H9 (cell line): ENCODE data around the gene TTN. TPM values are rescaled to one million over a fixed set of nuclear protein-coding genes. Genes with fewer than 3 reads are reported as not detected.

Experiments
- DNase-seq: peaks from one replicate; pipeline ENCODE4 v3.0.0-alpha.2; 2017
- H2AFZ ChIP-seq: one replicate; pipeline ENCODE4 v1.6.1; 2013; ENCODE audit warnings: mild to moderate bottlenecking, low read length, control low read depth, moderate library complexity
- H2AK5ac ChIP-seq: 2 replicates; pipeline ENCODE4 v1.6.1; 2013; ENCODE audit warnings: low read length, control low read depth, mixed read lengths; ENCODE audit not compliant: insufficient read length
- H2BK120ac ChIP-seq: one replicate; pipeline ENCODE4 v1.6.1; 2013; ENCODE audit warnings: low read depth, mild to moderate bottlenecking, low read length, control low read depth, inconsistent platforms; ENCODE audit not compliant: poor library complexity, severe bottlenecking
- H2BK12ac ChIP-seq: 2 replicates; pipeline ENCODE4 v1.6.1; 2013; ENCODE audit warnings: low read length, control low read depth, mixed read lengths, low read depth; ENCODE audit not compliant: insufficient read length
- H2BK15ac ChIP-seq: 2 replicates; pipeline ENCODE4 v1.6.1; 2013; ENCODE audit warnings: low read depth, low read length, control low read depth
- H2BK20ac ChIP-seq: one replicate; pipeline ENCODE4 v1.6.1; 2013; ENCODE audit warnings: low read depth, mild to moderate bottlenecking, low read length, control low read depth, inconsistent platforms; ENCODE audit not compliant: poor library complexity, severe bottlenecking
- H2BK5ac ChIP-seq: 2 replicates; pipeline ENCODE4 v1.6.1; 2013; ENCODE audit warnings: low read length, control low read depth, mixed read lengths; ENCODE audit not compliant: insufficient read length
- H3K14ac ChIP-seq: 2 replicates; pipeline ENCODE4 v1.6.1; 2013; ENCODE audit warnings: low read length, control low read depth; ENCODE audit not compliant: insufficient read depth
- H3K18ac ChIP-seq: 2 replicates; pipeline ENCODE4 v1.6.1; 2013; ENCODE audit warnings: low read depth, mild to moderate bottlenecking, mixed read lengths, low read length, control low read depth; ENCODE audit not compliant: insufficient read length
- H3K23ac ChIP-seq: 2 replicates; pipeline ENCODE4 v1.6.1; 2013; ENCODE audit warnings: low read length, control low read depth, mixed read lengths, low read depth; ENCODE audit not compliant: insufficient read length
- H3K23me2 ChIP-seq: 2 replicates; pipeline ENCODE4 v1.6.1; 2013; ENCODE audit warnings: low read depth, mild to moderate bottlenecking, mixed read lengths, low read length, control low read depth; ENCODE audit not compliant: insufficient read length, poor library complexity, severe bottlenecking
- H3K27ac ChIP-seq: 2 replicates; pipeline ENCODE4 v1.5.1; 2013; ENCODE audit warnings: low read length, control low read depth, mixed read lengths, low read depth; ENCODE audit not compliant: insufficient read length
- H3K27me3 ChIP-seq: 2 replicates; pipeline ENCODE4 v1.6.1; 2013; ENCODE audit warnings: low read length, control low read depth, inconsistent platforms; ENCODE audit not compliant: insufficient read depth
- H3K4ac ChIP-seq: 2 replicates; pipeline ENCODE4 v1.6.1; 2013; ENCODE audit warnings: low read depth, mild to moderate bottlenecking, control low read depth, inconsistent platforms, low read length, moderate library complexity
- H3K4me1 ChIP-seq: 2 replicates; pipeline ENCODE4 v1.6.1; 2013; ENCODE audit warnings: low read length, control low read depth, inconsistent platforms; ENCODE audit not compliant: insufficient read depth
- H3K4me2 ChIP-seq: 2 replicates; pipeline ENCODE4 v1.6.1; 2013; ENCODE audit warnings: low read length, control low read depth, mixed read lengths; ENCODE audit not compliant: insufficient read length, insufficient read depth
- H3K56ac ChIP-seq: 2 replicates; pipeline ENCODE4 v1.6.1; 2013; ENCODE audit warnings: low read depth, mild to moderate bottlenecking, mixed read lengths, low read length, control low read depth; ENCODE audit not compliant: insufficient read length
- H3K79me1 ChIP-seq: 2 replicates; pipeline ENCODE4 v1.6.1; 2013; ENCODE audit warnings: low read depth, mild to moderate bottlenecking, moderate library complexity, low read length, control low read depth, inconsistent platforms; ENCODE audit not compliant: insufficient read depth, poor library complexity, severe bottlenecking
- H3K79me2 ChIP-seq: 2 replicates; pipeline ENCODE4 v1.6.1; 2013; ENCODE audit warnings: low read length, control low read depth, inconsistent platforms; ENCODE audit not compliant: insufficient read depth
- H3K9ac ChIP-seq: 2 replicates; pipeline ENCODE4 v1.6.1; 2013; ENCODE audit warnings: low read length, control low read depth, mixed read lengths; ENCODE audit not compliant: insufficient read length; ENCODE audit errors: extremely low read depth
- H3K9me3 ChIP-seq: one replicate; pipeline ENCODE4 v1.6.1; 2013; ENCODE audit warnings: low read depth, low read length, inconsistent platforms; ENCODE audit not compliant: control insufficient read depth
- H3T11ph ChIP-seq: one replicate; pipeline ENCODE4 v1.6.1; 2013; ENCODE audit warnings: mild to moderate bottlenecking, low read length, control low read depth, inconsistent platforms
- H4K20me1 ChIP-seq: one replicate; pipeline ENCODE4 v1.6.1; 2013; ENCODE audit not compliant: control insufficient read depth, insufficient read length, insufficient read depth
- H4K5ac ChIP-seq: 2 replicates; pipeline ENCODE4 v1.6.1; 2013; ENCODE audit warnings: low read depth, mild to moderate bottlenecking, mixed read lengths, low read length, control low read depth; ENCODE audit not compliant: insufficient read length
- H4K8ac ChIP-seq: replicated peaks from 2 replicates; pipeline ENCODE4 v1.6.1; 2013; ENCODE audit warnings: low read length, control low read depth, mixed read lengths, low read depth; ENCODE audit not compliant: insufficient read length
- H4K91ac ChIP-seq: 2 replicates; pipeline ENCODE4 v1.6.1; 2013; ENCODE audit warnings: low read depth, mild to moderate bottlenecking, moderate library complexity, mixed read lengths, low read length, control low read depth; ENCODE audit not compliant: insufficient read length
- H3K27ac Mint-ChIP-seq, 3 experiments: 2 replicates in 2 of 3; 3 replicates in 1 of 3; pipeline ENCODE4 v1.8.0; 2020 to 2021; ENCODE audit warnings: mixed read lengths in 3 of 3, mild to moderate bottlenecking in 1 of 3, moderate library complexity in 1 of 3
- H3K27me3 Mint-ChIP-seq: 2 replicates; pipeline ENCODE4 v1.8.0; 2021; ENCODE audit warnings: low read depth, mild to moderate bottlenecking, moderate library complexity, mixed read lengths
- H3K36me3 Mint-ChIP-seq, 3 experiments: 2 replicates in 2 of 3; 3 replicates in 1 of 3; pipeline ENCODE4 v1.8.0; 2020 to 2021; ENCODE audit warnings: low read depth in 3 of 3, mixed read lengths in 3 of 3; ENCODE audit not compliant: insufficient read depth in 1 of 3
- H3K4me1 Mint-ChIP-seq, 2 experiments: 2 replicates each; pipeline ENCODE4 v1.8.0; 2020; ENCODE audit warnings: mixed read lengths in 2 of 2
- H3K4me3 Mint-ChIP-seq, 2 experiments: 2 replicates in 1 of 2; 3 replicates in 1 of 2; pipeline ENCODE4 v1.8.0; 2020 to 2021; ENCODE audit warnings: mild to moderate bottlenecking in 2 of 2, mixed read lengths in 2 of 2, moderate library complexity in 1 of 2
- H3K9me3 Mint-ChIP-seq, 2 experiments: 2 replicates in 1 of 2; 3 replicates in 1 of 2; pipeline ENCODE4 v1.8.0; 2020; ENCODE audit warnings: mild to moderate bottlenecking in 2 of 2, mixed read lengths in 2 of 2, moderate library complexity in 1 of 2
- WGBS: extraction: QIAGEN DNeasy Blood & Tissue Kit; methylation state at CpG from one replicate; pipeline ENCODE4 v1.1.7; 2013; ENCODE audit warnings: missing lambda C conversion rate, low lambda C conversion rate, mixed read lengths; ENCODE audit not compliant: insufficient read length; ENCODE audit errors: extremely low coverage; 5-methylcytosine and 5-hydroxymethylcytosine counted together
- total RNA-seq: library from RNA; stranded (reverse); gene quantifications from 2 replicates; pipeline ENCODE4 v1.2.1, GENCODE V29; 2021
- TF ChIP-seq, protein P1 (sequence below): fragments of 200-600 bp; sonication (generic); conservative IDR thresholded peaks from 3 replicates; pipeline ENCODE4 v1.8.0; 2021; ENCODE audit warnings: antibody characterized with exemption, mild to moderate bottlenecking

The TTN gene
- total RNA-seq, 1 experiment from 2014 or later: 0.70 TPM

GRCh38 chr2:178777577-178777976, 29.6 kb downstream of the TTN start:
- Histone ChIP-seq H3K14ac (no peak overlapping the region), H2AK5ac (no peak overlapping the region), H4K20me1 (no peaks in the 10 kb centered on the region), H3K4ac (no peak overlapping the region), H3K4me1 (no peaks in the 10 kb centered on the region), H3K9me3 (no peaks in the 10 kb centered on the region), H3K23me2 (no peaks in the 10 kb centered on the region), H3T11ph (no peak overlapping the region), H3K79me2 (no peaks in the 10 kb centered on the region), H3K18ac (no peak overlapping the region), H4K91ac (no peak overlapping the region), H3K27ac (no peak overlapping the region), H4K8ac (no peak overlapping the region), H3K79me1 (no peaks in the 10 kb centered on the region), H3K4me2 (no peak overlapping the region), H2BK15ac (no peak overlapping the region), H2BK120ac (no peak overlapping the region), H3K23ac (no peak overlapping the region), H2BK20ac (no peak overlapping the region), H3K27me3 (no peaks in the 10 kb centered on the region), H4K5ac (no peak overlapping the region), H2BK12ac (no peak overlapping the region), H2BK5ac (no peak overlapping the region), H3K56ac (no peak overlapping the region), H2AFZ (no peak overlapping the region), H3K9ac (no peak overlapping the region)
- H3K9me3 Mint-ChIP-seq: no peaks in the 10 kb centered on the region; a peak in 1 of 5 replicates
- H3K36me3 Mint-ChIP-seq: peaks cover 0 to 1% (median 0%) of the 10 kb centered on the region in 3 experiments; a peak in 1 of 7 replicates
- H3K27ac Mint-ChIP-seq: no peak overlapping the region
- no CpG with 5 or more reads among the region's 7 CpGs for WGBS
- DNase-seq: no peak
- TF ChIP-seq, protein P1, sequence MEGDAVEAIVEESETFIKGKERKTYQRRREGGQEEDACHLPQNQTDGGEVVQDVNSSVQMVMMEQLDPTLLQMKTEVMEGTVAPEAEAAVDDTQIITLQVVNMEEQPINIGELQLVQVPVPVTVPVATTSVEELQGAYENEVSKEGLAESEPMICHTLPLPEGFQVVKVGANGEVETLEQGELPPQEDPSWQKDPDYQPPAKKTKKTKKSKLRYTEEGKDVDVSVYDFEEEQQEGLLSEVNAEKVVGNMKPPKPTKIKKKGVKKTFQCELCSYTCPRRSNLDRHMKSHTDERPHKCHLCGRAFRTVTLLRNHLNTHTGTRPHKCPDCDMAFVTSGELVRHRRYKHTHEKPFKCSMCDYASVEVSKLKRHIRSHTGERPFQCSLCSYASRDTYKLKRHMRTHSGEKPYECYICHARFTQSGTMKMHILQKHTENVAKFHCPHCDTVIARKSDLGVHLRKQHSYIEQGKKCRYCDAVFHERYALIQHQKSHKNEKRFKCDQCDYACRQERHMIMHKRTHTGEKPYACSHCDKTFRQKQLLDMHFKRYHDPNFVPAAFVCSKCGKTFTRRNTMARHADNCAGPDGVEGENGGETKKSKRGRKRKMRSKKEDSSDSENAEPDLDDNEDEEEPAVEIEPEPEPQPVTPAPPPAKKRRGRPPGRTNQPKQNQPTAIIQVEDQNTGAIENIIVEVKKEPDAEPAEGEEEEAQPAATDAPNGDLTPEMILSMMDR: no peak
- H3K4me1 Mint-ChIP-seq: no peaks in the 10 kb centered on the region
- no peak overlapping the region for H3K4me3 Mint-ChIP-seq
- no peaks in the 10 kb centered on the region for H3K27me3 Mint-ChIP-seq
